ENCODE data around the gene ITPR2. TPM values are rescaled to one million over a fixed set of nuclear protein-coding genes. Genes with fewer than 3 reads are reported as not detected.

ITPR2 gene
- total RNA-seq, 1 experiment from 2014 or later: 41.6 TPM

DNA sequence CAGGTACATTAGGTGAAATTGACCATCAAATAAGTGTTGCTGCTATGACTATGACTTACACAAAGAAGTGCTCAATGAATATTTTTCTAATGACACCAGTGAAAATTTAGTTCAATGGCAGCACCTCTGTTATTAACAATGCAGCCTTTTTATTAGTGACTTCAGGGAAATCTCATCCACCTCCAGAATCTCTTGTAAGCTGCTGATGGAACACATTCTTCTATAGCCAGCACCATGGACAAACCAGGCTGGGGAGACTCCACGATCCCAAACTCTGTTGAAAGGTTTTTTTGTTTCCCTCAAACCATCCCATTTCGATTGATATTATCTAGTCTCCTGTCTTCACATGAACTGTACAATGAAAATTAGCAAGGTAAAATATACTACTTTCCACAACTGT, 265.9 kb downstream of the ITPR2 start:
- Mint-ChIP-seq H3K4me3 (ENCODE audit: unreplicated experiment) (no peak overlapping the region), H3K27ac (ENCODE audit: unreplicated experiment) (no peak overlapping the region), H3K4me1 (ENCODE audit: low read depth, unreplicated experiment) (no peaks in the 10 kb centered on the region), H3K36me3 (ENCODE audit: insufficient read depth, unreplicated experiment) (no peaks in the 10 kb centered on the region), H3K9me3 (ENCODE audit: unreplicated experiment) (no peaks in the 10 kb centered on the region), H3K27me3 (ENCODE audit: insufficient read depth, unreplicated experiment) (no peaks in the 10 kb centered on the region)
- Histone ChIP-seq H3K4me3 (ENCODE audit: low read depth, low read length) (no peak overlapping the region), H3K4me1 (no peaks in the 10 kb centered on the region), H3K27me3 (replicated peaks; ENCODE audit: control insufficient read depth, insufficient read depth, low read length) (no peaks in the 10 kb centered on the region), H3K9me3 (0 out of 2 replicates have a peak, but pooled peaks cover 2% of the 10 kb centered on the region), H3K36me3 (ENCODE audit: control insufficient read depth, insufficient read depth, low read length) (no peaks in the 10 kb centered on the region)
- intact Hi-C loops (cut with micrococcal nuclease; ENCODE audit: unreplicated experiment): no loop called here
- CTCF ChIA-PET: no interaction called here
- POLR2A ChIA-PET: no interaction called here
- TF ChIP-seq, protein P1, sequence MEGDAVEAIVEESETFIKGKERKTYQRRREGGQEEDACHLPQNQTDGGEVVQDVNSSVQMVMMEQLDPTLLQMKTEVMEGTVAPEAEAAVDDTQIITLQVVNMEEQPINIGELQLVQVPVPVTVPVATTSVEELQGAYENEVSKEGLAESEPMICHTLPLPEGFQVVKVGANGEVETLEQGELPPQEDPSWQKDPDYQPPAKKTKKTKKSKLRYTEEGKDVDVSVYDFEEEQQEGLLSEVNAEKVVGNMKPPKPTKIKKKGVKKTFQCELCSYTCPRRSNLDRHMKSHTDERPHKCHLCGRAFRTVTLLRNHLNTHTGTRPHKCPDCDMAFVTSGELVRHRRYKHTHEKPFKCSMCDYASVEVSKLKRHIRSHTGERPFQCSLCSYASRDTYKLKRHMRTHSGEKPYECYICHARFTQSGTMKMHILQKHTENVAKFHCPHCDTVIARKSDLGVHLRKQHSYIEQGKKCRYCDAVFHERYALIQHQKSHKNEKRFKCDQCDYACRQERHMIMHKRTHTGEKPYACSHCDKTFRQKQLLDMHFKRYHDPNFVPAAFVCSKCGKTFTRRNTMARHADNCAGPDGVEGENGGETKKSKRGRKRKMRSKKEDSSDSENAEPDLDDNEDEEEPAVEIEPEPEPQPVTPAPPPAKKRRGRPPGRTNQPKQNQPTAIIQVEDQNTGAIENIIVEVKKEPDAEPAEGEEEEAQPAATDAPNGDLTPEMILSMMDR (IDR thresholded peaks at IDR 0.05; ENCODE audit: insufficient read depth in 1 of 2, low read depth in 1 of 2, low read length in 1 of 2, severe bottlenecking in 1 of 2, unreplicated experiment in 1 of 2): no peak
- no TSS peak for BruUV-seq (replicated peaks)
- DNase-seq: no peak

DNA sequence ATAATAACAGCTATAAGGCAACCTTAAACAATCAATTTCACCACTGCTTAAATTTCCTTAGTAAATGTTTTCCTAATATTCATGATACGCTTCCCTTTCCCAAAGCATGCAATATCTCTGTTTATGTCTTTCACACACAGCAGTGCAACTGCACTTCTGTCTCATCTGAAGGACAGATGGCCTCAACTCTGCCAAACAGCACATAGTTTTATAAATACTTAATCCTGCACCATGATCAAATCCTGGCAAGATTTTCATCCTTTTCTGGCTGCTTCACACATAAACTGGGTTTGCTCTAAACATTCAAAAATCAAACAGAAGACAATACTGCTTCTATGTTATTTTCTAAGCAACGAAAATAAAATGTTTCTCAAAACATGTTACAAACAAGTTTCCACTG, 266.3 kb downstream of the ITPR2 start:
- H3K4me3 Mint-ChIP-seq (ENCODE audit: unreplicated experiment): no peak overlapping the region
- intact Hi-C loops (cut with micrococcal nuclease; ENCODE audit: unreplicated experiment): no loop called here
- Histone ChIP-seq H3K9me3 (0 out of 2 replicates have a peak, but pooled peaks cover 5% of the 10 kb centered on the region), H3K4me1 (no peaks in the 10 kb centered on the region), H3K36me3 (ENCODE audit: control insufficient read depth, insufficient read depth, low read length) (no peaks in the 10 kb centered on the region), H3K27me3 (replicated peaks; ENCODE audit: control insufficient read depth, insufficient read depth, low read length) (no peaks in the 10 kb centered on the region), H3K4me3 (ENCODE audit: low read depth, low read length) (no peak overlapping the region)
- no peak overlapping the region for H3K27ac Mint-ChIP-seq (ENCODE audit: unreplicated experiment)
- TF ChIP-seq, protein P1 (IDR thresholded peaks at IDR 0.05; ENCODE audit: insufficient read depth in 1 of 2, low read depth in 1 of 2, low read length in 1 of 2, severe bottlenecking in 1 of 2, unreplicated experiment in 1 of 2): no peak
- H3K27me3 Mint-ChIP-seq (ENCODE audit: insufficient read depth, unreplicated experiment): no peaks in the 10 kb centered on the region
- H3K36me3 Mint-ChIP-seq (ENCODE audit: insufficient read depth, unreplicated experiment): no peaks in the 10 kb centered on the region
- ChIA-PET POLR2A (no interaction called here), CTCF (no interaction called here)
- DNase-seq: no peak
- H3K4me1 Mint-ChIP-seq (ENCODE audit: low read depth, unreplicated experiment): no peaks in the 10 kb centered on the region
- H3K9me3 Mint-ChIP-seq (ENCODE audit: unreplicated experiment): no peaks in the 10 kb centered on the region
- BruUV-seq (replicated peaks): no TSS peak

DNA sequence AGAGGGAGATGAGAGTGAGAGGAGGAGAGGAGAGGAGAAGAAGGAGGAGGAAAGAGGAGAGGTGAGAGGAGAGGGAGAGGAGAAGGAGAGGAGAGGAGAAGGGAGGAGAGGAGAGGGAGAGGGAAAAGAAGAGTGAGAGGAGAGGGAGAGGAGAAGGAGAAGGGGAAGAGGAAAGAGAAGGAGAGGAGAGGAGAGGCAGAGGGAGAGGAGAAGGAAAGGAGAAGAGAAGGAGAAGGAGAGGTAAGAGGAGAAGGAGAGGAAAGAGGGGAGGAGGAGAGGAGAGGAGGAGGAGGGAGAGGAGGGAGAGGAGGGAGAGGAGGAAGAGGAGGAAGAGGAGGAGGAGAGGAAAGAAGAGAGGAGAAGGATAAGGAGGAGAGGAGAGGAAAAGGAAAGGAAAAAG, 266.8 kb downstream of the ITPR2 start:
- H3K27me3 Mint-ChIP-seq (ENCODE audit: insufficient read depth, unreplicated experiment): no peaks in the 10 kb centered on the region
- Histone ChIP-seq H3K9me3 (0 out of 2 replicates have a peak, but pooled peaks cover 5% of the 10 kb centered on the region), H3K27me3 (replicated peaks; ENCODE audit: control insufficient read depth, insufficient read depth, low read length) (no peaks in the 10 kb centered on the region), H3K36me3 (ENCODE audit: control insufficient read depth, insufficient read depth, low read length) (no peaks in the 10 kb centered on the region), H3K4me3 (ENCODE audit: low read depth, low read length) (no peak overlapping the region), H3K4me1 (no peaks in the 10 kb centered on the region)
- BruUV-seq (replicated peaks): no TSS peak
- no peak overlapping the region for H3K4me3 Mint-ChIP-seq (ENCODE audit: unreplicated experiment)
- CTCF ChIA-PET: no interaction called here
- no peak overlapping the region for H3K27ac Mint-ChIP-seq (ENCODE audit: unreplicated experiment)
- POLR2A ChIA-PET: no interaction called here
- no peak for DNase-seq
- no peaks in the 10 kb centered on the region for H3K9me3 Mint-ChIP-seq (ENCODE audit: unreplicated experiment)
- H3K36me3 Mint-ChIP-seq (ENCODE audit: insufficient read depth, unreplicated experiment): no peaks in the 10 kb centered on the region
- TF ChIP-seq, protein P1 (IDR thresholded peaks at IDR 0.05; ENCODE audit: insufficient read depth in 1 of 2, low read depth in 1 of 2, low read length in 1 of 2, severe bottlenecking in 1 of 2, unreplicated experiment in 1 of 2): no peak
- H3K4me1 Mint-ChIP-seq (ENCODE audit: low read depth, unreplicated experiment): no peaks in the 10 kb centered on the region
- intact Hi-C loops (cut with micrococcal nuclease; ENCODE audit: unreplicated experiment): no loop called here

All from Caco-2 (cell line).